Measurements from ENCODE around the gene CMC2.

CMC2 gene

DNA sequence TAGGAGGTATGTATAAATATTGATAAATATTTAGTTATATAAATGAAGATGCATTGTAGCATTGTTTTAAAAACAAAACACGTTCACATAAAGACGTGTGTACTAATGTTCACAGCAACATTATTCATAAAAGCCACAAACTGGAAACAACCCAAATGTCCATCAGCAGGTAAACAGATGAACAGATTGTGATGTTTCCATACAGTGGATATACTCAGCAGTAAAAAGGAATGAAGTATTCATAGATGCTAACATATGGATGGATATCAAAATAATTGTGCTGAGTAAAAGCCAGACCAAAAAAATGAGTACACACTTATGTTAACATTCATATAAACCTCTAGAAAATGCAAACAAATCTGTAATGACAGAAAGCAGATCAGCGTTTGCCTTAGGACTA lies 6.3 kb upstream of the CMC2 start:
- H3K27me3 Mint-ChIP-seq (ENCODE audit: low read depth), result no peaks in the 10 kb centered on the region
- H3K36me3 Mint-ChIP-seq (ENCODE audit: low read depth), result peaks cover 31% of the 10 kb centered on the region
- no peak overlapping the region for H3K27ac Mint-ChIP-seq
- peaks cover 15% of the 10 kb centered on the region for H3K4me1 Mint-ChIP-seq (ENCODE audit: low read depth)
- no peaks in the 10 kb centered on the region for H3K9me3 Mint-ChIP-seq
- no peak overlapping the region for H3K4me3 Mint-ChIP-seq

GRCh38 chr16:81008505-81008789 lies 1.8 kb upstream of the CMC2 start:
- peak overlapping the region; percentile 97 for H3K27ac Mint-ChIP-seq
- peaks cover 11% of the 10 kb centered on the region for H3K36me3 Mint-ChIP-seq (ENCODE audit: low read depth)

DNA sequence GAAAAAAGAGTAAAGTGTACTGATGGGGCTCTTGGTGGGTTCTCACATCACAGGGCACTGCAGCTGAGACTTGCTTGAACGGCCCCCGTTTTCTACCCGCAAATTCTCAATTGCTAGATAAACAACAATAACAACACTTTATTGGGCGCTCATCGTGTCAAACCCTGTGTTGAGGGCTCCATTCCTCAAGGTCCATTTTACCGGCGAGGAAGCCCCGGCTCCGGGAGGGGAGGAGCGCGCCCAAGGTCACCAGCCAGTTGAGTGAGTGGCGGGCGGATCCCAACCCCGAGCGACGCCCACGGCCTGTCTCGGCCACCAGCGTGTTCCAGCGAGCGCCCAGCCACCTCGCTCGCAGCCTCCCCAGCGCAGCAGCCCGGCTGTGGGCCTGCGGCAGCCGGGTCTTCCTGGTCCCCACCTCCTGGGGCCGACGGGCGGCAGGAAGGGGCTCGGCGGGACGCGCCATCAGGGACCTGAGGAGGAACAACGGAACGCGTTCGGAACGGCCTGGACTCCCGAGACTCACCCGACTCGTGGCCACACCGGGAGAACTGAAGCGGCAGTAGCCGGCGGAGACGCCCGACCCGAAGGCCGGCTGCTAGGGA lies 373 bp downstream of the CMC2 start:
- Mint-ChIP-seq H3K4me3 (peak overlapping the region; percentile 98), H3K36me3 (ENCODE audit: low read depth) (peaks cover 14% of the 10 kb centered on the region), H3K27me3 (ENCODE audit: low read depth) (no peaks in the 10 kb centered on the region), H3K9me3 (no peaks in the 10 kb centered on the region), H3K4me1 (ENCODE audit: low read depth) (peaks cover 39% of the 10 kb centered on the region), H3K27ac (peak overlapping the region; percentile 96)

More at GRCh38 chr16:81008505-81008789, 1.8 kb upstream of the CMC2 start:
- Mint-ChIP-seq H3K27me3 (ENCODE audit: low read depth) (no peaks in the 10 kb centered on the region), H3K9me3 (no peaks in the 10 kb centered on the region), H3K4me1 (ENCODE audit: low read depth) (peaks cover 31% of the 10 kb centered on the region), H3K4me3 (peak overlapping the region; percentile 98)

GRCh38 chr16:81005610-81006161 lies 999 bp downstream of the CMC2 start:
- peak overlapping the region; percentile 98 for H3K4me3 Mint-ChIP-seq
- peaks cover 33% of the 10 kb centered on the region for H3K4me1 Mint-ChIP-seq (ENCODE audit: low read depth)
- peak overlapping the region; percentile 96 for H3K27ac Mint-ChIP-seq
- H3K9me3 Mint-ChIP-seq, result no peaks in the 10 kb centered on the region
- peaks cover 10% of the 10 kb centered on the region for H3K36me3 Mint-ChIP-seq (ENCODE audit: low read depth)
- no peaks in the 10 kb centered on the region for H3K27me3 Mint-ChIP-seq (ENCODE audit: low read depth)

DNA sequence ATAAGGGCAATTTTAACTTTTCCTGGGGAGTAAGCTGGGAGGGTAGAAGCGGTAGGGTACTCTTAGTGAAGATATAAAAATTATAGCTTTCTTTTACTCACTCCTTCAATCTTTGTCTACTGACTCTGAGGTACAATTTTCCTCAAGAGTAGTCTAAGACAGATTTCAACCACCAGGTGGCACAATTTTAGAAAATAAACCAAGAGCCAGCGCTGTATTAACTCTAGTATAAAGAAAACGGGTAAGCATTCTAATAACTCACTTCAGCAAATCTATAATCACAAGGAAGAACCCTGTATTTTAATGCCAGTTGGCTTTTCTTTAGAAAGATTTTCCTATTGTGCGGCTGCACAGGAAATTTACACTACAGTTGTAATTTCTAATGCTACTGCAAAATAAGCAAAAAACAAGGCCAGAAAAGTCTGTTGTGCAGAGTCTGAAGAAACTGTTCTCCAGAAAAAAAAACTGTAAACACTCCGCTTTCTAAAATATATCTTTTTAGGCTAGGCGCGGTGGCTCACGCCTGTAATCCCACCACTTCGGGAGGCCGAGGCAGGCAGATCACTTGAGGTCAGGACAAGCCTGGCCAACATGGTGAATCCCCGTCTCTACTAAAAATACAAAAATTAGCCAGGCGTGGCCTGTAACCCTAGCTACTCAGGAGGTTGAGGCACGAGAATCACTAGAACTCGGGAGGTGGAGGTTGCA lies 1.9 kb downstream of the CMC2 start:
- Mint-ChIP-seq H3K36me3 (ENCODE audit: low read depth) (peaks cover 16% of the 10 kb centered on the region), H3K4me1 (ENCODE audit: low read depth) (peaks cover 37% of the 10 kb centered on the region), H3K27me3 (ENCODE audit: low read depth) (no peaks in the 10 kb centered on the region), H3K4me3 (peak overlapping the region; percentile 79), H3K9me3 (no peaks in the 10 kb centered on the region), H3K27ac (peak overlapping the region; percentile 85)

- no peaks in the 10 kb centered on the region for H3K27me3 Mint-ChIP-seq (ENCODE audit: low read depth)
- H3K4me3 Mint-ChIP-seq, result peak overlapping the region; percentile 79
- H3K36me3 Mint-ChIP-seq (ENCODE audit: low read depth), result peaks cover 25% of the 10 kb centered on the region
- no peaks in the 10 kb centered on the region for H3K9me3 Mint-ChIP-seq
- H3K4me1 Mint-ChIP-seq (ENCODE audit: low read depth), result peaks cover 43% of the 10 kb centered on the region
- H3K27ac Mint-ChIP-seq, result peak overlapping the region; percentile 85
These were observed 2.9 kb downstream of the CMC2 start for GRCh38 chr16:81003610-81004460.

GRCh38 chr16:81003064-81003463 lies 3.6 kb downstream of the CMC2 start:
- no peaks in the 10 kb centered on the region for H3K27me3 Mint-ChIP-seq (ENCODE audit: low read depth)
- peak overlapping the region; percentile 79 for H3K4me3 Mint-ChIP-seq
- peaks cover 44% of the 10 kb centered on the region for H3K4me1 Mint-ChIP-seq (ENCODE audit: low read depth)
- H3K9me3 Mint-ChIP-seq, result no peaks in the 10 kb centered on the region
- peaks cover 26% of the 10 kb centered on the region for H3K36me3 Mint-ChIP-seq (ENCODE audit: low read depth)
- peak overlapping the region; percentile 85 for H3K27ac Mint-ChIP-seq

DNA sequence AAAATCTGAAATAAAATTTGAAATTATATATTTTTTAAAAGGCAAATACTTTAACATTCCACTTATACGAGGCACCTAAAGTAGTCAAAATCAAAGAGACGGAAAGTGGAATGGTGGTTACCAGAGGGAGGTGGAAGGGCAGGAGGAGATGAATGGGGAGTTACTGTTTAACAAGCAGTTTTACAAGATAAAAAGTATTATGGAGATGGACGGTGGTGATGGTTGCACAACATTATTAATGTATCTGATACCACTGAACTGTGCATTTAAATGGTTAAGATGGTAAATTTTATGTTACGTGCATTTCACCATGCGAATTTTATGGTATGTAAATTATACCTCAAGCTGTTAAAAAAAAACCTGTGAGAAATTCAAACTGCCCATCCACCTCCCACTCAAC lies 5.4 kb downstream of the CMC2 start:
- no peak overlapping the region for H3K27ac Mint-ChIP-seq
- peaks cover 26% of the 10 kb centered on the region for H3K36me3 Mint-ChIP-seq (ENCODE audit: low read depth)
- H3K27me3 Mint-ChIP-seq (ENCODE audit: low read depth), result no peaks in the 10 kb centered on the region
- no peak overlapping the region for H3K4me3 Mint-ChIP-seq
- no peaks in the 10 kb centered on the region for H3K9me3 Mint-ChIP-seq
- H3K4me1 Mint-ChIP-seq (ENCODE audit: low read depth), result peaks cover 53% of the 10 kb centered on the region

- Mint-ChIP-seq H3K36me3 (ENCODE audit: low read depth) (peaks cover 26% of the 10 kb centered on the region), H3K4me1 (ENCODE audit: low read depth) (peaks cover 53% of the 10 kb centered on the region), H3K27ac (no peak overlapping the region), H3K27me3 (ENCODE audit: low read depth) (no peaks in the 10 kb centered on the region), H3K4me3 (no peak overlapping the region), H3K9me3 (no peaks in the 10 kb centered on the region)
These were observed 5.8 kb downstream of the CMC2 start for GRCh38 chr16:81000873-81001272.

GRCh38 chr16:80997964-80998620 lies 8.6 kb downstream of the CMC2 start:
- Mint-ChIP-seq H3K9me3 (no peaks in the 10 kb centered on the region), H3K27ac (peak overlapping the region; percentile 22), H3K4me1 (ENCODE audit: low read depth) (peaks cover 47% of the 10 kb centered on the region), H3K4me3 (no peak overlapping the region), H3K27me3 (ENCODE audit: low read depth) (no peaks in the 10 kb centered on the region), H3K36me3 (ENCODE audit: low read depth) (peaks cover 36% of the 10 kb centered on the region)

- H3K4me3 Mint-ChIP-seq, result peak overlapping the region; percentile 84
- H3K27me3 Mint-ChIP-seq (ENCODE audit: low read depth), result no peaks in the 10 kb centered on the region
- peak overlapping the region; percentile 91 for H3K27ac Mint-ChIP-seq
- peaks cover 48% of the 10 kb centered on the region for H3K4me1 Mint-ChIP-seq (ENCODE audit: low read depth)
- no peaks in the 10 kb centered on the region for H3K9me3 Mint-ChIP-seq
- peaks cover 38% of the 10 kb centered on the region for H3K36me3 Mint-ChIP-seq (ENCODE audit: low read depth)
These were observed 9.4 kb downstream of the CMC2 start for GRCh38 chr16:80997139-80997798.

- H3K4me1 Mint-ChIP-seq (ENCODE audit: low read depth), result peaks cover 48% of the 10 kb centered on the region
- H3K9me3 Mint-ChIP-seq, result no peaks in the 10 kb centered on the region
- H3K4me3 Mint-ChIP-seq, result peak overlapping the region; percentile 84
- H3K36me3 Mint-ChIP-seq (ENCODE audit: low read depth), result peaks cover 37% of the 10 kb centered on the region
- no peaks in the 10 kb centered on the region for H3K27me3 Mint-ChIP-seq (ENCODE audit: low read depth)
- H3K27ac Mint-ChIP-seq, result peak overlapping the region; percentile 91
These were observed 10.0 kb downstream of the CMC2 start for GRCh38 chr16:80996688-80997138.

DNA sequence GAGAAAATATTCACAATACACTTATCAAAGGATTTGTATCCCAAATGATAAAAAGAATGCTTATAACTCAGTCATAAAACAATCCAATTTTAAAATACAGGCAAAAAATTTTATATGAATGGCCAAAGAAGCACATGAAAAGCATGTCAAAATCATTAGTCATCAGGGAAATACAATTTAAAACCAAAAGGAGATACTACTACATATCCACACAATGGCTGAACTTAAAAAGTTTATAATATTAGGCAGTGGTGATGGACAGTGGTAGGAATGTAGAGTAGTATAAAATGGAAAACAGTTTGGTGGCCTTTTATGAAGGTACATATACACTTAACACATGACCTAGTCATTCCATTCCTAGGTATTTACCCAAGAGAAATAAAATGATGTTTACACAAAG lies 12.2 kb downstream of the CMC2 start:
- H3K27me3 Mint-ChIP-seq (ENCODE audit: low read depth), result no peaks in the 10 kb centered on the region
- no peak overlapping the region for H3K4me3 Mint-ChIP-seq
- no peak overlapping the region for H3K27ac Mint-ChIP-seq
- H3K4me1 Mint-ChIP-seq (ENCODE audit: low read depth), result peaks cover 46% of the 10 kb centered on the region
- no peaks in the 10 kb centered on the region for H3K9me3 Mint-ChIP-seq
- H3K36me3 Mint-ChIP-seq (ENCODE audit: low read depth), result peaks cover 28% of the 10 kb centered on the region

DNA sequence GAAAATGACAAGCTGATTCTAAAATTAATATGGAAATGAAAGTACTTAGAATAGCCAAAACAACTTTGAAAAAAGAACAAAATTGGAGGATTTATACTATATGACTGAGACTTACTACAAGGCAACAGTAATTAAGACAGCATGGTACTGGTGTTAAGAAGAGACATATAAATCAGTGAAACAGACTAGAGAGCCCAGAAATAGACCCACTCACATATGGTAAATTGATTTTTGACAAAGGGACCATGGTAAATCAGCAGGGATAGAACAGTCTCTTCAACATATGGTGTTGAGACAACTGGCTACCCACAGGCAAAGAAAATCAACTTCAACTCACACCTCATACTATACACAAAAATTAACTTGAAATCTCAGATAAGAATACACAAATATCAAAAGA lies 12.9 kb downstream of the CMC2 start:
- H3K4me1 Mint-ChIP-seq (ENCODE audit: low read depth), result peaks cover 39% of the 10 kb centered on the region
- H3K27ac Mint-ChIP-seq, result peak overlapping the region; percentile 14
- H3K9me3 Mint-ChIP-seq, result no peaks in the 10 kb centered on the region
- no peaks in the 10 kb centered on the region for H3K27me3 Mint-ChIP-seq (ENCODE audit: low read depth)
- H3K36me3 Mint-ChIP-seq (ENCODE audit: low read depth), result peaks cover 23% of the 10 kb centered on the region
- no peak overlapping the region for H3K4me3 Mint-ChIP-seq

All from T-helper 1 cell treated with Interleukin-12 subunit alpha and Interleukin-12 subunit beta and Interleukin-4 antibody, amounts not matched to agents 30 μg/mL and 1 μg/mL, for 36 hours (primary cell).